ENCODE data around the gene APAF1. TPM values are rescaled to one million over a fixed set of nuclear protein-coding genes. Genes with fewer than 3 reads are reported as not detected.
A peak's percentile ranks its signal among the peaks of the same experiment; 100 is the strongest.

Gene APAF1
- total RNA-seq, 3 donors from 2014 or later (not counting 1 experiment from before 2014, with no cell fraction given), result 33.5 to 43.7 (median 34.9) TPM

DNA sequence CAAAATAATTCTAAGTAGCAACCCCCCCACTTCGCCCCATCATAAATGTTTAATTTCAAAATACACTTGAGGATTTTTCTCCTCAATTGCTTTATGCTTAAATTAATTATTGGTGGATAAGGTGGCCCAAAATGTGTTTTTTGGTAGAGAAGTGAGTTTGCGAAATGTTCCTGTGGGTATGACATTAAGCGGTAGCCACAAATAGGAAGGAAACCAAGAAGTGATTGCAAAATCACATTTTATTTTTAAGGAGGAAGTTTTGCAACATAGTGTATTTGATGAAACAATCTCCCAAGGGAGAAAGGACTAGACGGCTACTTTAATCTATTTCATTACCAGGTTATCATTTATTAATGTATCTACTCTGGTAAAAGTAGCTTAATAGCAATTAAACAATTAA, 26.1 kb upstream of the APAF1 start:
- no peaks in the 10 kb centered on the region for H3K27me3 ChIP-seq (ENCODE audit: control insufficient read depth, insufficient read depth, low read length)
- intact Hi-C loops (cut with micrococcal nuclease), result no loop called here
- H3K27me3 Mint-ChIP-seq (ENCODE audit: low read depth in 2 of 2), result no peaks in the 10 kb centered on the region
- TF ChIP-seq, protein P1, sequence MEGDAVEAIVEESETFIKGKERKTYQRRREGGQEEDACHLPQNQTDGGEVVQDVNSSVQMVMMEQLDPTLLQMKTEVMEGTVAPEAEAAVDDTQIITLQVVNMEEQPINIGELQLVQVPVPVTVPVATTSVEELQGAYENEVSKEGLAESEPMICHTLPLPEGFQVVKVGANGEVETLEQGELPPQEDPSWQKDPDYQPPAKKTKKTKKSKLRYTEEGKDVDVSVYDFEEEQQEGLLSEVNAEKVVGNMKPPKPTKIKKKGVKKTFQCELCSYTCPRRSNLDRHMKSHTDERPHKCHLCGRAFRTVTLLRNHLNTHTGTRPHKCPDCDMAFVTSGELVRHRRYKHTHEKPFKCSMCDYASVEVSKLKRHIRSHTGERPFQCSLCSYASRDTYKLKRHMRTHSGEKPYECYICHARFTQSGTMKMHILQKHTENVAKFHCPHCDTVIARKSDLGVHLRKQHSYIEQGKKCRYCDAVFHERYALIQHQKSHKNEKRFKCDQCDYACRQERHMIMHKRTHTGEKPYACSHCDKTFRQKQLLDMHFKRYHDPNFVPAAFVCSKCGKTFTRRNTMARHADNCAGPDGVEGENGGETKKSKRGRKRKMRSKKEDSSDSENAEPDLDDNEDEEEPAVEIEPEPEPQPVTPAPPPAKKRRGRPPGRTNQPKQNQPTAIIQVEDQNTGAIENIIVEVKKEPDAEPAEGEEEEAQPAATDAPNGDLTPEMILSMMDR (IDR thresholded peaks at IDR 0.05), result no peak
- H3K4me1 Mint-ChIP-seq, result peaks cover 9 to 13% of the 10 kb centered on the region in 2 donors
- peak overlapping the region; percentile 59 to 60 for H3K27ac Mint-ChIP-seq
- no peaks in the 10 kb centered on the region for H3K9me3 ChIP-seq (ENCODE audit: control insufficient read depth, insufficient read depth, low read length)
- H3K27ac ChIP-seq (ENCODE audit: low read length), result no peak overlapping the region
- ATAC-seq (peak in 1 of 3 donors; percentile 25), DNase-seq (no peak)
- no peaks in the 10 kb centered on the region for H3K9me3 Mint-ChIP-seq
- H3K36me3 Mint-ChIP-seq, result no peaks in the 10 kb centered on the region
- peak overlapping the region; percentile 10 for H3K4me3 Mint-ChIP-seq
- H3K4me3 ChIP-seq (ENCODE audit: low read length), result no peak overlapping the region
- H3K4me1 ChIP-seq (ENCODE audit: control insufficient read depth, insufficient read depth, low read length), result peaks cover 4% of the 10 kb centered on the region
- WGBS (ENCODE audit: insufficient coverage), result 13% methylated on average over 2 of the region's 4 CpGs
- no peaks in the 10 kb centered on the region for H3K36me3 ChIP-seq (ENCODE audit: control insufficient read depth, insufficient read depth, low read length)

DNA sequence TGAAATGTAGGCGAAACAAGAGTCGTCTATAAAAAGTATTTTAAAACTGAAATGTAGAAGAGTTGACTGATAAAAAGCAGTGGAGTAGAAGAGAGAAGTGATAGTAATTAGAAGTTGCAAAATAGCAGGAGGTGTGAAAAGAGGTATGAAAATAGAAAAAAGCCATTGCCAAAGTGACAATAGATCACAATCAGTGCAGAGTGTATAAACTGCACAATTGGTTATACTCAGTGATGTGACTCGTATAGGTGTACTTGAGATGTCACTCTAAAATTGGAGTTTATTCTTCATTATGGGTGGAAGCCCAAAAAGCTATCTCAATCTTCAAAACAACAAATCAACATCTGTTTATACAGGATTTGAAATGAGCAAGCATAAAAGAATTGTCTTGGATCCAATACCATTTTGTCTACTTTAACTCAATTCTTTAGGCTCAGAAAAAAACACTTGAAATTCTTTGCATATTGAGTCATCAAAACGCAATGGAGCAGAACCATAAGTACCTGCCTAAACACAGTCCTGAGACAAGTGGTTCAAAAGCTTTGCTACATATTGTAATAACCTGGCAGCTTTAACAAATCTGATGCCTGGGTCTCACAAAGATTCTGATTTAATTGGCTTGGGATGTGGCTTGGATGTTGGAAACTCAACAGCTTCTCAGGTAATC, 9.3 kb upstream of the APAF1 start:
- ATAC-seq, result no peak
- intact Hi-C loops (cut with micrococcal nuclease), result no loop called here

DNA sequence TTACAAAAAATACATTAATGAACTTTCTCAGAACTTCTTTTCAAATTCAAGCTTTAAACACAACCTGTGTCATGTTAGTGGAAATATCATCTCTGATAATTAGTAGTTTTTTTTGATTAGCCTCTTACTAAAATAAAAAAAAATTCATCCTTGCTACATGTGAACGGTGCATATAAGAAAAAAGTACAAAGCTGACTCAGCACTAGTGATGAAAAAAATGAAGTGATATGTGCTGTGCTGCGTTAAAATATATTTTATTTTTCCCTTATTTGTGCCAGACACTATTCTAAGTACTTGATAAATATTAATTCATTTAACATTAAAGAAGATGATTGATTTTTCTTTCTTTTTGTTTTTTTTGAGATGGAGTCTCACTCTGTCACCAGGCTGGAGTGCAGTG, 8.0 kb upstream of the APAF1 start:
- Histone ChIP-seq H3K27me3 (ENCODE audit: control insufficient read depth, insufficient read depth, low read length) (no peaks in the 10 kb centered on the region), H3K4me1 (ENCODE audit: control insufficient read depth, insufficient read depth, low read length) (no peaks in the 10 kb centered on the region), H3K9me3 (ENCODE audit: control insufficient read depth, insufficient read depth, low read length) (no peaks in the 10 kb centered on the region), H3K27ac (ENCODE audit: low read length) (no peak overlapping the region), H3K4me3 (ENCODE audit: low read length) (no peak overlapping the region), H3K36me3 (ENCODE audit: control insufficient read depth, insufficient read depth, low read length) (peaks cover 2% of the 10 kb centered on the region)
- peaks cover 10 to 12% of the 10 kb centered on the region in 2 donors for H3K4me1 Mint-ChIP-seq
- TF ChIP-seq, protein P1 (IDR thresholded peaks at IDR 0.05), result no peak
- no peaks in the 10 kb centered on the region for H3K9me3 Mint-ChIP-seq
- no peak overlapping the region for H3K4me3 Mint-ChIP-seq
- H3K36me3 Mint-ChIP-seq, result no peaks in the 10 kb centered on the region
- no CpG with 5 or more reads among the region's 2 CpGs for WGBS (ENCODE audit: insufficient coverage)
- no peak for ATAC-seq
- H3K27ac Mint-ChIP-seq, result no peak overlapping the region
- H3K27me3 Mint-ChIP-seq (ENCODE audit: low read depth in 2 of 2), result no peaks in the 10 kb centered on the region
- intact Hi-C loops (cut with micrococcal nuclease), result no loop called here
- no peak for DNase-seq

More for the DNA sequence above, 9.3 kb upstream of the APAF1 start:
- no peak for DNase-seq
- H3K27ac ChIP-seq (ENCODE audit: low read length), result no peak overlapping the region
- Mint-ChIP-seq H3K36me3 (no peaks in the 10 kb centered on the region), H3K27ac (no peak overlapping the region), H3K4me3 (no peak overlapping the region), H3K4me1 (peaks cover 10 to 12% of the 10 kb centered on the region in 2 donors), H3K9me3 (no peaks in the 10 kb centered on the region), H3K27me3 (ENCODE audit: low read depth in 2 of 2) (no peaks in the 10 kb centered on the region)
- TF ChIP-seq, protein P1 (IDR thresholded peaks at IDR 0.05), result no peak
- H3K4me3 ChIP-seq (ENCODE audit: low read length), result no peak overlapping the region
- H3K36me3 ChIP-seq (ENCODE audit: control insufficient read depth, insufficient read depth, low read length), result peaks cover 2% of the 10 kb centered on the region
- H3K27me3 ChIP-seq (ENCODE audit: control insufficient read depth, insufficient read depth, low read length), result no peaks in the 10 kb centered on the region
- no peaks in the 10 kb centered on the region for H3K9me3 ChIP-seq (ENCODE audit: control insufficient read depth, insufficient read depth, low read length)
- H3K4me1 ChIP-seq (ENCODE audit: control insufficient read depth, insufficient read depth, low read length), result no peaks in the 10 kb centered on the region
- WGBS (ENCODE audit: insufficient coverage), result 85% methylated on average over 3 of the region's 4 CpGs

DNA sequence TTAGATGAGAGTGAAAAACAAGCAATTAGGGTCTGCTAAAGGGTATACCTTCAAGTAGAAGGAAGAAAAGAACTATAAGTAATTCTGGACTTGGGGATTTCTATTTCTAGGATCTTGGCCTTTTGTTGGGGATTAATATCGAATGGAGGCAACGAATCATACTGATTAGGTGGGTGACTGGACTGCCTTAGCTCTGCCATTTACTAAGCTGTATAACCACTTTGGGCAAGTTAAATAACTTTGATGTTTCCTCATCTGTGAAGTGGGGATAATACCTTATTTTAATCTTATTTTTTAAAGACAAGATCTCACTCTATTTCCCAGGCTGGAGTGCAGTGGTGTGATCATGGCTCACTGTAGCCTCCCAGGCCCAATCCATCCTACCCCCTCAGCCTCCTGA, 7.1 kb upstream of the APAF1 start:
- 91% methylated on average over 2 of the region's 2 CpGs for WGBS (ENCODE audit: insufficient coverage)
- intact Hi-C loops (cut with micrococcal nuclease), result no loop called here
- TF ChIP-seq, protein P1 (IDR thresholded peaks at IDR 0.05), result no peak
- H3K27me3 Mint-ChIP-seq (ENCODE audit: low read depth in 2 of 2), result no peaks in the 10 kb centered on the region
- Histone ChIP-seq H3K9me3 (ENCODE audit: control insufficient read depth, insufficient read depth, low read length) (no peaks in the 10 kb centered on the region), H3K36me3 (ENCODE audit: control insufficient read depth, insufficient read depth, low read length) (no peaks in the 10 kb centered on the region), H3K27ac (ENCODE audit: low read length) (no peak overlapping the region), H3K4me1 (ENCODE audit: control insufficient read depth, insufficient read depth, low read length) (no peaks in the 10 kb centered on the region), H3K4me3 (ENCODE audit: low read length) (no peak overlapping the region), H3K27me3 (ENCODE audit: control insufficient read depth, insufficient read depth, low read length) (no peaks in the 10 kb centered on the region)
- no peaks in the 10 kb centered on the region for H3K36me3 Mint-ChIP-seq
- H3K9me3 Mint-ChIP-seq, result no peaks in the 10 kb centered on the region
- H3K27ac Mint-ChIP-seq, result peak overlapping the region in 1 of 2 donors; percentile 35
- no peak overlapping the region for H3K4me3 Mint-ChIP-seq
- ATAC-seq (no peak), DNase-seq (no peak)
- peaks cover 10 to 12% of the 10 kb centered on the region in 2 donors for H3K4me1 Mint-ChIP-seq
